ENCODE results near the gene MTMR3. TPM values are rescaled to one million over a fixed set of nuclear protein-coding genes. Genes with fewer than 3 reads are reported as not detected.

The MTMR3 gene
- total RNA-seq, 2 experiments from 2014 or later, result 57.8 to 60.6 TPM

DNA sequence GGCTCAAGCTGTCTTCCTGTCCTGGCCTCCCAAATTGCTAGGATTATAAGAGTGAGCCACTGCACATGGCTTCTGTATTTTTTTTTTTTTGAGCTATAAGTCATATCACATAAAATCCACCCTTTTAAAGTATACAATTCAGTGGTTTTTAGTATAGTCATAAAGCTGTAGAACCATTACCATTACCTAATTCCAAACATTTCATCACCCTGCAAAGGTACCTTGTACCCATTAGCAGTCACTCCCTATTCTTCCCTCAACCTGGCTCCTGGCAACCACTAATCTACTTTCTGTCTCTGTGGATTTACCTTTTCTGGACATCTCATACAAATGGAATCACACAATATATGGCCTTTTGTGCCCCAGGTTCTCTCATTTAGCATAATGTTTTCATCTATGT lies 84.5 kb downstream of the MTMR3 start:
- intact Hi-C loops (cut with DNase I, micrococcal nuclease), result no loop called here
- Mint-ChIP-seq H3K9me3 (no peaks in the 10 kb centered on the region), H3K36me3 (ENCODE audit: low read depth) (peaks cover 34% of the 10 kb centered on the region), H3K27ac (no peak overlapping the region), H3K4me1 (ENCODE audit: low read depth) (peaks cover 29% of the 10 kb centered on the region), H3K27me3 (no peaks in the 10 kb centered on the region), H3K4me3 (no peak overlapping the region)
- no peaks in the 10 kb centered on the region for H3K4me1 ChIP-seq (ENCODE audit: insufficient read depth, low read length)
- no peak for TF ChIP-seq CTCF (IDR thresholded peaks at IDR 0.05)
- no peaks in the 10 kb centered on the region for H3K27me3 ChIP-seq (ENCODE audit: control insufficient read depth in 1 of 2, insufficient read depth in 2 of 2, low read length in 2 of 2)
- ATAC-seq (ENCODE audit: poor library complexity) (no peak), DNase-seq (no peak)
- CTCF ChIA-PET, result interaction anchor here (0.8 kb wide), 1 partner anchor 10 kb away, joined by 3 read pairs; no protein-coding TSS in a partner anchor
- peaks cover 6% of the 10 kb centered on the region for H3K36me3 ChIP-seq (ENCODE audit: insufficient read depth, low read length)
- H3K27ac ChIP-seq (ENCODE audit: low read depth in 1 of 2, low read length in 2 of 2), result no peak overlapping the region
- no peak overlapping the region for H3K4me3 ChIP-seq (ENCODE audit: low read length)
- POLR2A ChIA-PET, result interaction anchor here (0.5 kb wide), 1 partner anchor 792 kb away, joined by 5 read pairs; no protein-coding TSS in a partner anchor
- H3K9me3 ChIP-seq (ENCODE audit: control insufficient read depth in 1 of 2, insufficient read depth in 1 of 2, low read length in 2 of 2), result no peaks in the 10 kb centered on the region

- no peak for TF ChIP-seq CTCF (IDR thresholded peaks at IDR 0.05)
- Mint-ChIP-seq H3K9me3 (no peaks in the 10 kb centered on the region), H3K27me3 (no peaks in the 10 kb centered on the region), H3K36me3 (ENCODE audit: low read depth) (peaks cover 50% of the 10 kb centered on the region), H3K4me1 (ENCODE audit: low read depth) (peaks cover 14% of the 10 kb centered on the region), H3K27ac (no peak overlapping the region), H3K4me3 (no peak overlapping the region)
- H3K9me3 ChIP-seq (ENCODE audit: control insufficient read depth in 1 of 2, insufficient read depth in 1 of 2, low read length in 2 of 2), result no peaks in the 10 kb centered on the region
- intact Hi-C loops (cut with DNase I, micrococcal nuclease), result no loop called here
- no peaks in the 10 kb centered on the region for H3K27me3 ChIP-seq (ENCODE audit: control insufficient read depth in 1 of 2, insufficient read depth in 2 of 2, low read length in 2 of 2)
- no peak overlapping the region for H3K27ac ChIP-seq (ENCODE audit: low read depth in 1 of 2, low read length in 2 of 2)
- ChIA-PET CTCF (no interaction called here), POLR2A (no interaction called here)
- ATAC-seq (ENCODE audit: poor library complexity) (no peak), DNase-seq (no peak)
- peaks cover 12% of the 10 kb centered on the region for H3K36me3 ChIP-seq (ENCODE audit: insufficient read depth, low read length)
- H3K4me3 ChIP-seq (ENCODE audit: low read length), result no peak overlapping the region
- no peaks in the 10 kb centered on the region for H3K4me1 ChIP-seq (ENCODE audit: insufficient read depth, low read length)
Observed at GRCh38 chr22:29971607-29972006, 88.6 kb downstream of the MTMR3 start.

- Histone ChIP-seq H3K36me3 (ENCODE audit: insufficient read depth, low read length) (peaks cover 12% of the 10 kb centered on the region), H3K9me3 (ENCODE audit: control insufficient read depth in 1 of 2, insufficient read depth in 1 of 2, low read length in 2 of 2) (no peaks in the 10 kb centered on the region), H3K27ac (ENCODE audit: low read depth in 1 of 2, low read length in 2 of 2) (no peak overlapping the region), H3K27me3 (ENCODE audit: control insufficient read depth in 1 of 2, insufficient read depth in 2 of 2, low read length in 2 of 2) (no peaks in the 10 kb centered on the region), H3K4me3 (ENCODE audit: low read length) (no peak overlapping the region), H3K4me1 (ENCODE audit: insufficient read depth, low read length) (no peaks in the 10 kb centered on the region)
- Mint-ChIP-seq H3K4me1 (ENCODE audit: low read depth) (peaks cover 10% of the 10 kb centered on the region), H3K27me3 (no peaks in the 10 kb centered on the region), H3K4me3 (no peak overlapping the region), H3K36me3 (ENCODE audit: low read depth) (peaks cover 55% of the 10 kb centered on the region), H3K27ac (no peak overlapping the region), H3K9me3 (no peaks in the 10 kb centered on the region)
- TF ChIP-seq CTCF (IDR thresholded peaks at IDR 0.05), result no peak
- ATAC-seq (ENCODE audit: poor library complexity) (no peak), DNase-seq (no peak)
- intact Hi-C loops (cut with DNase I, micrococcal nuclease), result no loop called here
- CTCF ChIA-PET, result no interaction called here
- POLR2A ChIA-PET, result no interaction called here
Observed at GRCh38 chr22:29972121-29972520, 89.1 kb downstream of the MTMR3 start.

All from CD4-positive, alpha-beta T cell (primary cell).